ENCODE results near the gene GALP. TPM values are rescaled to one million over a fixed set of nuclear protein-coding genes. Genes with fewer than 3 reads are reported as not detected.
"Not testable (repeated sequence)": the region's sequence is repeated elsewhere in the genome, so short reads cannot be mapped to it uniquely, and the experiment has no call there.

GALP gene
- total and polyA plus RNA-seq, 2 experiments from 2014 or later, result not detected

DNA sequence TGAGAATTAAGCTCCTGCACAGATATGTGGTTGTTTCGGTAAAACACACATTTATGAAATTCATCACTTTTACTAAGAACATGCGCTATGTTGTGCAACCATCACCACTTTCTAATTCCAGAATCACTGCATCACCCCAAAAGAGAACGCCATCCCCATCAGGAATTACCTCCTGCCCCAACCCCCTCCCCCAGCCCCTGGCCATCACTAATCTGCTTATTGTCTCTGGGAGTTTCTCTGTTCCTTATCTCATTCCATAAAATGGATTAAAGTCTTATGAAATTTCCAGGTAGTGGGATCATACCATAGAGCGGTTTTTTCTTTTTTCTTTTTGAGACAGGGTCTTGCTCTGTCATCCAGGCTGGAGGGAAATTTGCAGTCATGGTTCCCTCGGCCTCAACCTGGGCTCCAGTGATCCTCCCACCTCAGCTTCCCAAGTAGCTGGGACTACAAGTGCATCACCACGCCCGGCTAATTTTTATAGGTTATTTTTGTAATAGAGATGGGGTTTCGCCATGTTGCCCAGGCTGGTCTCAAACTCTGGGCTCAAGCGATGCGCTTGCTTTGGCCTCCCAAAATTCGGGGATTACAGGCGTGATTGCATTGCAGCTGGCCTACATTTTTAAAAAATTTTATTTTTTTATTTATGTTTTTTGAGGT, 18.3 kb downstream of the GALP start:
- no peak overlapping the region for H3K27ac ChIP-seq
- 88% methylated on average over 12 of the region's 12 CpGs for WGBS (ENCODE audit: low lambda C conversion rate, missing lambda C conversion rate)
- TF ChIP-seq EZH2 (IDR thresholded peaks at IDR 0.05; ENCODE audit: borderline replicate concordance), result no peak
- TF ChIP-seq, protein P1, sequence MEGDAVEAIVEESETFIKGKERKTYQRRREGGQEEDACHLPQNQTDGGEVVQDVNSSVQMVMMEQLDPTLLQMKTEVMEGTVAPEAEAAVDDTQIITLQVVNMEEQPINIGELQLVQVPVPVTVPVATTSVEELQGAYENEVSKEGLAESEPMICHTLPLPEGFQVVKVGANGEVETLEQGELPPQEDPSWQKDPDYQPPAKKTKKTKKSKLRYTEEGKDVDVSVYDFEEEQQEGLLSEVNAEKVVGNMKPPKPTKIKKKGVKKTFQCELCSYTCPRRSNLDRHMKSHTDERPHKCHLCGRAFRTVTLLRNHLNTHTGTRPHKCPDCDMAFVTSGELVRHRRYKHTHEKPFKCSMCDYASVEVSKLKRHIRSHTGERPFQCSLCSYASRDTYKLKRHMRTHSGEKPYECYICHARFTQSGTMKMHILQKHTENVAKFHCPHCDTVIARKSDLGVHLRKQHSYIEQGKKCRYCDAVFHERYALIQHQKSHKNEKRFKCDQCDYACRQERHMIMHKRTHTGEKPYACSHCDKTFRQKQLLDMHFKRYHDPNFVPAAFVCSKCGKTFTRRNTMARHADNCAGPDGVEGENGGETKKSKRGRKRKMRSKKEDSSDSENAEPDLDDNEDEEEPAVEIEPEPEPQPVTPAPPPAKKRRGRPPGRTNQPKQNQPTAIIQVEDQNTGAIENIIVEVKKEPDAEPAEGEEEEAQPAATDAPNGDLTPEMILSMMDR (IDR thresholded peaks at IDR 0.05; ENCODE audit: poor library complexity), result no peak
- TF ChIP-seq EZH2phosphoT487 (IDR thresholded peaks at IDR 0.05; ENCODE audit: low read depth, severe bottlenecking, unreplicated experiment), result no peak

DNA sequence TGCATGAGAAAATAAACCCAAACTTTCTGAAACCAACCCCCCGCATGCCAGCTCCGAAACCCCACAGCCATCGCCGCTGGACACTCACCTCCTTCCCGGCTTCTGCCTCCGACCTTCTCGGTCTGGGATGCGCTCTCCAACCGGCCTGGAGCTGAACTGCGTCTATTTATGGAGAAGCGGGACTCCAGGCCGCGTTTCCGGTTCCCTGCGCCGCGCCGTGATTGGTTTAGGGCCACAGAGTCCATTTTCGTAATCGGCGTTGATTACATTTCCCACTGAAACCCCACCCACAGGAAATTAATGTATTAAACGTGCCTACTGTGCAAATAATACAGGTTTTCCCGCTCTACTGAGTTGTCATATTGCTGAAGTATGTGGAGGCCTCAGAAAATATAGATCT, 21.8 kb downstream of the GALP start, which contains the start of gene ZSCAN5B:
TSS of gene ZSCAN5B (minus strand) at position 138 of the 400 bp plus-strand sequence. CDS start 4,731 bp downstream, outside the sequence.
- not testable (repeated sequence) for H3K9me2 ChIP-seq (replicated peaks; ENCODE audit: insufficient read depth); H4K20me1 ChIP-seq (ENCODE audit: insufficient read depth, poor library complexity, severe bottlenecking); H3K79me2 ChIP-seq; H2AFZ ChIP-seq; H3K27ac ChIP-seq; H3K4me2 ChIP-seq; H3K4me3 ChIP-seq; H3K4me1 ChIP-seq (ENCODE audit: insufficient read depth); H3K36me3 ChIP-seq (replicated peaks; ENCODE audit: insufficient read depth, low read depth); DNase-seq (ENCODE audit: low spot score); H3K9me3 ChIP-seq (ENCODE audit: low read depth); H3K27me3 ChIP-seq
- WGBS (ENCODE audit: low lambda C conversion rate, missing lambda C conversion rate), result 88% methylated on average over 17 of the region's 23 CpGs

More for the DNA sequence above, 18.3 kb downstream of the GALP start:
- no peaks in the 10 kb centered on the region for H3K9me3 ChIP-seq (ENCODE audit: low read depth)
- H3K4me2 ChIP-seq, result no peak overlapping the region
- H3K79me2 ChIP-seq, result no peaks in the 10 kb centered on the region
- DNase-seq (ENCODE audit: low spot score), result no peak
- no peaks in the 10 kb centered on the region for H3K9me2 ChIP-seq (replicated peaks; ENCODE audit: insufficient read depth)
- no peaks in the 10 kb centered on the region for H3K36me3 ChIP-seq (replicated peaks; ENCODE audit: insufficient read depth, low read depth)
- no peaks in the 10 kb centered on the region for H3K27me3 ChIP-seq
- H4K20me1 ChIP-seq (ENCODE audit: insufficient read depth, poor library complexity, severe bottlenecking), result no peaks in the 10 kb centered on the region
- H3K4me3 ChIP-seq, result no peak overlapping the region
- no peak overlapping the region for H2AFZ ChIP-seq
- no peaks in the 10 kb centered on the region for H3K4me1 ChIP-seq (ENCODE audit: insufficient read depth)

DNA sequence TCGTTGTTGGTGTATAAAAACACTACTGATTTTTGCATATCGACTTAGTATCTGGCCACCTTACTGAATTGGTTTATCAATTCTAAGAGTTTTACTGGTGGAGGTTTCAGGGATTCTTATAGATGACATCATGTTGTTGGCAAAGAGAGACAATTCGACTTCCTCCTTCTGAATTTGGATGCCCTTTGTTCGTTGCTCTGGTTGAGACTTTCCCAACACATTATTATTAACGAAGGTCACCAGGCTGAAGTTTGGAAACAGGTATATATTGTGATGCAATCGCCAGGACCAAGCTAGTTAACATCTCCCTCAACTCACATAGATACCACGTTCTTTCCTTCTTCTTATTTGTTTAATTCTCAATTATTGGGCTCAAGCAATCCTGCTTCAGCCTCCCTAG, 23.9 kb downstream of the GALP start:
- H3K9me3 ChIP-seq (ENCODE audit: low read depth), result no peaks in the 10 kb centered on the region
- H4K20me1 ChIP-seq (ENCODE audit: insufficient read depth, poor library complexity, severe bottlenecking), result no peaks in the 10 kb centered on the region
- no peaks in the 10 kb centered on the region for H3K9me2 ChIP-seq (replicated peaks; ENCODE audit: insufficient read depth)
- H3K4me2 ChIP-seq, result no peak overlapping the region
- H3K27ac ChIP-seq, result no peak overlapping the region
- H3K79me2 ChIP-seq, result no peaks in the 10 kb centered on the region
- TF ChIP-seq EZH2 (IDR thresholded peaks at IDR 0.05; ENCODE audit: borderline replicate concordance) (no peak), EZH2phosphoT487 (IDR thresholded peaks at IDR 0.05; ENCODE audit: low read depth, severe bottlenecking, unreplicated experiment) (no peak)
- DNase-seq (ENCODE audit: low spot score), result no peak
- no peaks in the 10 kb centered on the region for H3K4me1 ChIP-seq (ENCODE audit: insufficient read depth)
- no peaks in the 10 kb centered on the region for H3K27me3 ChIP-seq
- no peak overlapping the region for H2AFZ ChIP-seq
- H3K36me3 ChIP-seq (replicated peaks; ENCODE audit: insufficient read depth, low read depth), result no peaks in the 10 kb centered on the region
- 69% methylated on average over 7 of the region's 7 CpGs for WGBS (ENCODE audit: low lambda C conversion rate, missing lambda C conversion rate)
- no peak overlapping the region for H3K4me3 ChIP-seq

DNA sequence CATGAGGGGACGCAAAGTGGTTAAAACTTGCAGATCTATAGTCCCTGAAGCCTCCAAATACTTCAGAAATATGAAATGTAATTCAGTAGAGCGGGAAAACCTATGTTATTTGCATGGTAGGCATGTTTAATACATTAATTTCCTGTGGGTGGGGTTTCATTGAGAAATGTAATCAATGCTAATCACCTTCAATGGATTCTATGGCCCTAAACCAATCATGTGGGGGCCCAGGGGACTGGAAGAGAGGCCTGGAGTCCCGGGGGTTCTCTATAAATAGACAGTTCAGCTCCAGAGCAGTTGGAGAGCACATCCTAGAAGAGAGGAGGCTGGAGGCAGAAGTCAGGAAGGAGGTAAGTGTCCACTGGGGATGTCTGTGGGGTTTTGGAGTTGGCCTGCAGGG, 26.2 kb downstream of the GALP start, which contains the start of gene ZSCAN5C:
TSS of gene ZSCAN5C (plus strand) at position 301 of the 400 bp plus-strand sequence. CDS start 3,641 bp downstream, outside the sequence.
- no peak within 1 kb of the TSS for H3K4me2 ChIP-seq
- H4K20me1 ChIP-seq (ENCODE audit: insufficient read depth, poor library complexity, severe bottlenecking), result no peaks in the 10 kb centered on the region
- H3K4me1 ChIP-seq (ENCODE audit: insufficient read depth), result no peaks in the 10 kb centered on the region
- TF ChIP-seq EZH2 (IDR thresholded peaks at IDR 0.05; ENCODE audit: borderline replicate concordance), result no peak
- no peak for TF ChIP-seq EZH2phosphoT487 (IDR thresholded peaks at IDR 0.05; ENCODE audit: low read depth, severe bottlenecking, unreplicated experiment)
- TF ChIP-seq, protein P1 (IDR thresholded peaks at IDR 0.05; ENCODE audit: poor library complexity), result no peak
- no peak within 1 kb of the TSS for H3K4me3 ChIP-seq
- H3K79me2 ChIP-seq, result no peaks in the 10 kb centered on the region
- DNase-seq (ENCODE audit: low spot score), result no peak
- no peak within 1 kb of the TSS for H2AFZ ChIP-seq
- H3K27ac ChIP-seq, result no peak within 1 kb of the TSS
- H3K36me3 ChIP-seq (replicated peaks; ENCODE audit: insufficient read depth, low read depth), result no peaks in the 10 kb centered on the region
- 77% methylated on average over 3 of the region's 3 CpGs for WGBS (ENCODE audit: low lambda C conversion rate, missing lambda C conversion rate)
- H3K9me2 ChIP-seq (replicated peaks; ENCODE audit: insufficient read depth), result no peaks in the 10 kb centered on the region
- H3K27me3 ChIP-seq, result no peaks in the 10 kb centered on the region
- H3K9me3 ChIP-seq (ENCODE audit: low read depth), result no peaks in the 10 kb centered on the region

DNA sequence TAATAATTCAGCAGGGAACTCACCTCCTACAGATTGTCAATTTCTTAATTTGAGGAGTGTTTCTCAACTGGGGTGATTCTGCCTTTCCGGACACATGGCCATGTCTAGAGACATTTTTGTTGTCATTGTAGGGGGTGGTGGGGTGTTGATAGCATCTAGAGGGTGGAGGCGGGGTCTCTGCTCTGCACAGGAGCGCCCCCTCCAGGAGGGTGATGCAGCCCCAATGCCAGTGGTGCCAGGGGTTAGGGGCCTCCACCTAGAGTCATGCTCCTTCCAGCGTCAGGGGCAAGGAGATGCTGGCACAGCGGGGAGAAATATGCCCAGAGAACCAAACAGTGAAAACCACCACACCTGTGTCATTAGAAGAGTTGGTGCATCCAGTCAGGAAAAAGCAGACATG, 31.8 kb downstream of the GALP start:
- H3K79me2 ChIP-seq; H3K36me3 ChIP-seq (replicated peaks; ENCODE audit: insufficient read depth, low read depth); H2AFZ ChIP-seq; H3K9me3 ChIP-seq (ENCODE audit: low read depth); H3K9me2 ChIP-seq (replicated peaks; ENCODE audit: insufficient read depth); H3K27ac ChIP-seq; DNase-seq (ENCODE audit: low spot score); H4K20me1 ChIP-seq (ENCODE audit: insufficient read depth, poor library complexity, severe bottlenecking); H3K4me2 ChIP-seq; H3K4me3 ChIP-seq; H3K27me3 ChIP-seq; H3K4me1 ChIP-seq (ENCODE audit: insufficient read depth): not testable (repeated sequence)
- WGBS (ENCODE audit: low lambda C conversion rate, missing lambda C conversion rate), result 69% methylated on average over 5 of the region's 5 CpGs
